HEK293 (cell line): Measurements from ENCODE around the gene AP5Z1.

Source experiments
- CTCF ChIA-PET: fragments of 350-600 bp; formaldehyde crosslinking; extraction: SDS; loops from one replicate; lab custom pipeline; 2021; ENCODE audit warnings: antibody characterized with exemption; lab: Yijun Ruan, JAX
- POLR2A ChIA-PET: fragments of 300-600 bp; formaldehyde crosslinking; extraction: SDS; loops from one replicate; lab custom pipeline; 2020; ENCODE audit warnings: antibody characterized with exemption, inconsistent platforms; lab: Yijun Ruan, JAX
- H3K27ac ChIP-seq: fragments of 200-500 bp; sonication (Bioruptor generic); 2 replicates; pipeline ENCODE4 v1.5.1; 2014; ENCODE audit warnings: low read depth, low read length, control low read depth, inconsistent platforms; ENCODE audit errors: extremely low read depth
- H3K36me3 ChIP-seq, 2 experiments: fragments of 200-500 bp in 1 of 2; sonication (Bioruptor generic) in 1 of 2; 1 replicate in 1 of 2; 2 replicates in 1 of 2; pipeline ENCODE4 v1.5.1; 2014 to 2017; ENCODE audit warnings: inconsistent platforms in 2 of 2, low read length in 2 of 2; ENCODE audit not compliant: control insufficient read depth in 2 of 2, insufficient read depth in 1 of 2
- H3K4me1 ChIP-seq: fragments of 200-500 bp; sonication (Bioruptor generic); 2 replicates; pipeline ENCODE4 v1.5.1; 2014; ENCODE audit warnings: mild to moderate bottlenecking, low read length, inconsistent platforms; ENCODE audit not compliant: control insufficient read depth, insufficient read depth
- H3K4me3 ChIP-seq: 2 replicates; pipeline ENCODE4 v1.5.1; 2011; ENCODE audit warnings: low read depth, mild to moderate bottlenecking, control low read depth, low read length, moderate library complexity
- H3K9me3 ChIP-seq: fragments of 200-500 bp; sonication (Bioruptor generic); 2 replicates; pipeline ENCODE4 v1.5.1; 2014; ENCODE audit warnings: low read depth, low read length, inconsistent platforms; ENCODE audit not compliant: control insufficient read depth, insufficient read depth
- GLIS1 ChIP-seq: fragments of 450-650 bp; formaldehyde crosslinking; IDR thresholded peaks from 2 replicates; pipeline ENCODE4 v1.5.1; 2016; ENCODE audit warnings: missing biosample characterization, missing genetic modification characterization
- HOXC10 ChIP-seq: sonication (generic); formaldehyde crosslinking; IDR thresholded peaks from 2 replicates; pipeline ENCODE4 v1.8.1; 2023; ENCODE audit warnings: mild to moderate bottlenecking, missing genetic modification reagents
- SP2 ChIP-seq: fragments of 450-650 bp; formaldehyde crosslinking; IDR thresholded peaks from 2 replicates; pipeline ENCODE4 v1.5.1; 2016; ENCODE audit warnings: missing biosample characterization, missing genetic modification characterization
- ZBTB11 ChIP-seq: fragments of 450-650 bp; formaldehyde crosslinking; conservative IDR thresholded peaks from 2 replicates; pipeline ENCODE4 v1.5.1; 2016; ENCODE audit warnings: low read depth, missing biosample characterization, missing genetic modification characterization
- ZNF114 ChIP-seq: fragments of 450-650 bp; formaldehyde crosslinking; IDR thresholded peaks from 2 replicates; pipeline ENCODE4 v1.5.0; 2017; ENCODE audit warnings: missing biosample characterization, missing genetic modification characterization
- ZNF16 ChIP-seq: fragments of 450-650 bp; formaldehyde crosslinking; IDR thresholded peaks from 2 replicates; pipeline ENCODE4 v1.5.1; 2016; ENCODE audit warnings: low read depth, missing biosample characterization, missing genetic modification characterization
- ZNF169 ChIP-seq: fragments of 450-650 bp; formaldehyde crosslinking; IDR thresholded peaks from 2 replicates; pipeline ENCODE4 v1.5.1; 2016; ENCODE audit warnings: missing biosample characterization, missing genetic modification characterization
- ZNF175 ChIP-seq: fragments of 450-650 bp; formaldehyde crosslinking; IDR thresholded peaks from 2 replicates; pipeline ENCODE4 v1.5.1; 2016; ENCODE audit warnings: missing biosample characterization, missing genetic modification characterization
- ZNF214 ChIP-seq: fragments of 450-650 bp; formaldehyde crosslinking; IDR thresholded peaks from 2 replicates; pipeline ENCODE4 v1.5.1; 2017; ENCODE audit warnings: missing biosample characterization, mild to moderate bottlenecking, missing genetic modification characterization, borderline replicate concordance
- ZNF26 ChIP-seq: fragments of 450-650 bp; formaldehyde crosslinking; IDR thresholded peaks from 2 replicates; pipeline ENCODE4 v1.5.1; 2016; ENCODE audit warnings: missing biosample characterization, missing genetic modification characterization
- ZNF311 ChIP-seq: fragments of 450-650 bp; formaldehyde crosslinking; IDR thresholded peaks from 2 replicates; pipeline ENCODE4 v1.5.1; 2017; ENCODE audit warnings: missing biosample characterization, missing genetic modification characterization, borderline replicate concordance
- ZNF510 ChIP-seq: fragments of 450-650 bp; formaldehyde crosslinking; IDR thresholded peaks from 2 replicates; pipeline ENCODE4 v1.5.1; 2018; ENCODE audit warnings: mild to moderate bottlenecking, missing genetic modification characterization, missing biosample characterization; ENCODE audit not compliant: insufficient replicate concordance
- ZNF629 ChIP-seq: fragments of 450-650 bp; formaldehyde crosslinking; IDR thresholded peaks from 2 replicates; pipeline ENCODE4 v1.5.1; 2017; ENCODE audit warnings: missing biosample characterization, missing genetic modification characterization
- ZNF785 ChIP-seq: fragments of 450-650 bp; formaldehyde crosslinking; IDR thresholded peaks from 2 replicates; pipeline ENCODE4 v1.5.1; 2016; ENCODE audit warnings: missing biosample characterization, missing genetic modification characterization
- ZSCAN23 ChIP-seq: fragments of 450-650 bp; formaldehyde crosslinking; IDR thresholded peaks from 2 replicates; pipeline ENCODE4 v1.5.1; 2016; ENCODE audit warnings: missing biosample characterization, missing genetic modification characterization
- TF ChIP-seq, protein P1 (sequence below): fragments of 450-650 bp; formaldehyde crosslinking; IDR thresholded peaks from 2 replicates; pipeline ENCODE4 v1.5.1; 2016; ENCODE audit warnings: missing biosample characterization, missing genetic modification characterization
- TF ChIP-seq, protein P2 (sequence below): fragments of 450-650 bp; formaldehyde crosslinking; IDR thresholded peaks from 2 replicates; pipeline ENCODE4 v1.5.1; 2016; ENCODE audit warnings: missing biosample characterization, missing genetic modification characterization, borderline replicate concordance

The AP5Z1 gene

GRCh38 chr7:4759211-4759610, 16.2 kb upstream of the AP5Z1 start:
- peaks cover 26 to 91% of the 10 kb centered on the region in 2 experiments; a peak in 2 of 3 replicates for H3K36me3 ChIP-seq
- no peak overlapping the region for H3K4me3 ChIP-seq
- CTCF ChIA-PET: interaction anchor here (0.6 kb wide), 1 partner anchor 186 kb away, joined by 3 read pairs; no protein-coding TSS in a partner anchor
- H3K27ac ChIP-seq: no peak overlapping the region
- no peaks in the 10 kb centered on the region for H3K4me1 ChIP-seq
- POLR2A ChIA-PET: no interaction called here
- TF ChIP-seq ZNF175 (tag by site-specific recombination) (no peak), SP2 (tag by site-specific recombination) (no peak), ZNF214 (tag by site-specific recombination) (no peak), HOXC10 (CRISPR knock-in tag) (no peak), ZNF311 (tag by site-specific recombination) (no peak), ZNF26 (tag by site-specific recombination) (no peak), ZBTB11 (tag by site-specific recombination) (no peak)
- no peaks in the 10 kb centered on the region for H3K9me3 ChIP-seq

GRCh38 chr7:4760952-4761351, 14.5 kb upstream of the AP5Z1 start:
- no peak overlapping the region for H3K27ac ChIP-seq
- H3K36me3 ChIP-seq: peaks cover 21 to 89% of the 10 kb centered on the region in 2 experiments; a peak in 2 of 3 replicates
- no peak overlapping the region for H3K4me3 ChIP-seq
- no peaks in the 10 kb centered on the region for H3K9me3 ChIP-seq
- H3K4me1 ChIP-seq: no peaks in the 10 kb centered on the region
- POLR2A ChIA-PET: interaction anchor here (1.2 kb wide), 1 partner anchor 14 kb away, joined by 5 read pairs; the partner anchor contains the start of gene AP5Z1
- TF ChIP-seq ZNF114 (tag by site-specific recombination) (no peak), ZNF785 (tag by site-specific recombination) (no peak), ZNF629 (no peak), ZNF214 (tag by site-specific recombination) (no peak), ZNF16 (tag by site-specific recombination) (no peak), ZNF510 (no peak), GLIS1 (no peak)
- CTCF ChIA-PET: no interaction called here

DNA sequence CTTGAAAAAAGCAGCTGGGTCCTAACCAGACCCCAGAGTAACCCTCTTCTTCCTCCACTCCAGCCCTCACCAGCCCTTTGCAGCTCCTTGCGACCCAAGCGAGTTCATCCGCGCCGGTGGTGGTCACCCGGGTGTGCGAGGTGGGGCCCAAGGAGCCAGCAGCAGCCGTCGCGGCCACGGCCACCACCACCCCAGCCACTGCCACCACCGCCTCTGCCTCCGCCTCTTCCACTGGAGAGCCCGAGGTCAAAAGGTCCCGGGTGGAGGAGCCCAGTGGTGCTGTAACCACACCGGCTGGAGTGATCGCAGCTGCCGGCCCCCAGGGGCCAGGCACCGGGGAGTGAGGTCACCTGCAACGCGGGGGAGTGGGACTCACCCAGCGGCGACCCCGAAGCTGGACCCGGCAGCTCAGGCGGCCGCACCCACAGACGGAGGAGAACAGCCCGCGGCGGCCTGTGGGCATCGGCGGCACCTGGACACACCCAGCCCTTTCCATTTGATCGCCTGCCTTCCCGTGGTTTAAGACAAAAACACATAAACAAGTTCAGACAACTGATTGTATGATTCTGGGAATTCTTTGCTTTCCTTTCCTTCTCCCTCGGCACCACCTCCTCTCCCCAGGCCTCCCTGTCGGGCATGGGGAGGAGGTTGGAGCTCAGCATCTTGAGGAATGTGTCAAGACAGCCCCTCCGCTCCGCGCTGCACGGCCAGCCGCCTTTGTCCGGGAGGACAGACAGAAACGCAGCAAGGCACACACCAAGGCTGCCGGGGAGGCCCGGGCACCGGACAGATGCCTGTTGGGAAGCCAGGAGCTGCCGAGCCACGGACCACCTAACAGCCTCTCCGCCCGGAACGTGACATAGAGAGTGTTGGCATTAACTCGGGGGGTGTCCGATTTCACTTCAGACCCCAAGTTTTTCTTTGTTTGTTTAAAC, 13.0 kb upstream of the AP5Z1 start:
- H3K27ac ChIP-seq: no peak overlapping the region
- ChIA-PET POLR2A (no interaction called here), CTCF (no interaction called here)
- peaks cover 12 to 89% of the 10 kb centered on the region in 2 experiments; a peak in 2 of 3 replicates for H3K36me3 ChIP-seq
- H3K4me1 ChIP-seq: no peaks in the 10 kb centered on the region
- no peaks in the 10 kb centered on the region for H3K9me3 ChIP-seq
- H3K4me3 ChIP-seq: no peak overlapping the region
- TF ChIP-seq, protein P1, sequence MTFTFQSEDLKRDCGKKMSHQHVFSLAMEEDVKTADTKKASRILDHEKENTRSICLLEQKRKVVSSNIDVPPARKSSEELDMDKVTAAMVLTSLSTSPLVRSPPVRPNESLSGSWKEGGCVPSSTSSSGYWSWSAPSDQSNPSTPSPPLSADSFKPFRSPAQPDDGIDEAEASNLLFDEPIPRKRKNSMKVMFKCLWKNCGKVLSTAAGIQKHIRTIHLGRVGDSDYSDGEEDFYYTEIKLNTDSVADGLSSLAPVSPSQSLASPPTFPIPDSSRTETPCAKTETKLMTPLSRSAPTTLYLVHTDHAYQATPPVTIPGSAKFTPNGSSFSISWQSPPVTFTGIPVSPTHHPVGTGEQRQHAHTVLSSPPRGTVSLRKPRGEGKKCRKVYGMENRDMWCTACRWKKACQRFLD (tag by site-specific recombination): no peak
- TF ChIP-seq ZNF169 (tag by site-specific recombination): no peak
- TF ChIP-seq ZSCAN23: no peak
- TF ChIP-seq, protein P2, sequence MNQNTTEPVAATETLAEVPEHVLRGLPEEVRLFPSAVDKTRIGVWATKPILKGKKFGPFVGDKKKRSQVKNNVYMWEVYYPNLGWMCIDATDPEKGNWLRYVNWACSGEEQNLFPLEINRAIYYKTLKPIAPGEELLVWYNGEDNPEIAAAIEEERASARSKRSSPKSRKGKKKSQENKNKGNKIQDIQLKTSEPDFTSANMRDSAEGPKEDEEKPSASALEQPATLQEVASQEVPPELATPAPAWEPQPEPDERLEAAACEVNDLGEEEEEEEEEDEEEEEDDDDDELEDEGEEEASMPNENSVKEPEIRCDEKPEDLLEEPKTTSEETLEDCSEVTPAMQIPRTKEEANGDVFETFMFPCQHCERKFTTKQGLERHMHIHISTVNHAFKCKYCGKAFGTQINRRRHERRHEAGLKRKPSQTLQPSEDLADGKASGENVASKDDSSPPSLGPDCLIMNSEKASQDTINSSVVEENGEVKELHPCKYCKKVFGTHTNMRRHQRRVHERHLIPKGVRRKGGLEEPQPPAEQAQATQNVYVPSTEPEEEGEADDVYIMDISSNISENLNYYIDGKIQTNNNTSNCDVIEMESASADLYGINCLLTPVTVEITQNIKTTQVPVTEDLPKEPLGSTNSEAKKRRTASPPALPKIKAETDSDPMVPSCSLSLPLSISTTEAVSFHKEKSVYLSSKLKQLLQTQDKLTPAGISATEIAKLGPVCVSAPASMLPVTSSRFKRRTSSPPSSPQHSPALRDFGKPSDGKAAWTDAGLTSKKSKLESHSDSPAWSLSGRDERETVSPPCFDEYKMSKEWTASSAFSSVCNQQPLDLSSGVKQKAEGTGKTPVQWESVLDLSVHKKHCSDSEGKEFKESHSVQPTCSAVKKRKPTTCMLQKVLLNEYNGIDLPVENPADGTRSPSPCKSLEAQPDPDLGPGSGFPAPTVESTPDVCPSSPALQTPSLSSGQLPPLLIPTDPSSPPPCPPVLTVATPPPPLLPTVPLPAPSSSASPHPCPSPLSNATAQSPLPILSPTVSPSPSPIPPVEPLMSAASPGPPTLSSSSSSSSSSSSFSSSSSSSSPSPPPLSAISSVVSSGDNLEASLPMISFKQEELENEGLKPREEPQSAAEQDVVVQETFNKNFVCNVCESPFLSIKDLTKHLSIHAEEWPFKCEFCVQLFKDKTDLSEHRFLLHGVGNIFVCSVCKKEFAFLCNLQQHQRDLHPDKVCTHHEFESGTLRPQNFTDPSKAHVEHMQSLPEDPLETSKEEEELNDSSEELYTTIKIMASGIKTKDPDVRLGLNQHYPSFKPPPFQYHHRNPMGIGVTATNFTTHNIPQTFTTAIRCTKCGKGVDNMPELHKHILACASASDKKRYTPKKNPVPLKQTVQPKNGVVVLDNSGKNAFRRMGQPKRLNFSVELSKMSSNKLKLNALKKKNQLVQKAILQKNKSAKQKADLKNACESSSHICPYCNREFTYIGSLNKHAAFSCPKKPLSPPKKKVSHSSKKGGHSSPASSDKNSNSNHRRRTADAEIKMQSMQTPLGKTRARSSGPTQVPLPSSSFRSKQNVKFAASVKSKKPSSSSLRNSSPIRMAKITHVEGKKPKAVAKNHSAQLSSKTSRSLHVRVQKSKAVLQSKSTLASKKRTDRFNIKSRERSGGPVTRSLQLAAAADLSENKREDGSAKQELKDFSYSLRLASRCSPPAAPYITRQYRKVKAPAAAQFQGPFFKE (tag by site-specific recombination): no peak
